HL-60 (cell line): ENCODE results near the gene CCL27.
A peak's percentile ranks its signal among the peaks of the same experiment; 100 is the strongest.

Experiments
- DNase-seq, 2 experiments: peaks; one replicate each; pipeline ENCODE4 v3.0.0-alpha.2; 2010 to 2020; ENCODE audit warnings: low read depth in 1 of 2, low spot score in 1 of 2
- H3K27ac ChIP-seq: fragments of 250-450 bp; sonication (Bioruptor Pico); replicated peaks from 2 replicates; pipeline ENCODE4 v1.5.1; 2020; ENCODE audit warnings: mild to moderate bottlenecking, moderate library complexity
- H3K27me3 ChIP-seq: fragments of 250-450 bp; sonication (Bioruptor Pico); 2 replicates; pipeline ENCODE4 v1.5.1; 2021; ENCODE audit warnings: mild to moderate bottlenecking, moderate library complexity; ENCODE audit not compliant: insufficient read depth, poor library complexity, severe bottlenecking
- H3K4me3 ChIP-seq: replicated peaks from 2 replicates; pipeline ENCODE4 v1.5.1; 2011; ENCODE audit warnings: mild to moderate bottlenecking, control low read depth, low read length; ENCODE audit not compliant: insufficient read depth
- CTCF ChIP-seq: IDR thresholded peaks from one replicate; pipeline ENCODE4 v1.5.1; 2011; ENCODE audit warnings: low read length, control low read depth, inconsistent platforms; ENCODE audit not compliant: insufficient read depth
- GABPA ChIP-seq: IDR thresholded peaks from 2 replicates; pipeline ENCODE4 v1.6.1; 2012; ENCODE audit warnings: low read depth
- POLR2AphosphoS5 ChIP-seq: IDR thresholded peaks from 2 replicates; pipeline ENCODE4 v1.6.1; 2012; ENCODE audit warnings: low read depth
- SPI1 ChIP-seq: IDR thresholded peaks from 2 replicates; pipeline ENCODE4 v1.6.1; 2012; ENCODE audit warnings: low read depth, mild to moderate bottlenecking, borderline replicate concordance
- TF ChIP-seq, protein P1 (sequence below): IDR thresholded peaks from 2 replicates; pipeline ENCODE4 v1.6.1; 2012; ENCODE audit warnings: low read depth; ENCODE audit not compliant: insufficient replicate concordance

CCL27 gene

GRCh38 chr9:34647084-34647403 is 15.4 kb downstream of the CCL27 start:
- Histone ChIP-seq H3K4me3 (peak overlapping the region; percentile 72), H3K27me3 (no peaks in the 10 kb centered on the region), H3K27ac (peak overlapping the region; percentile 69)
- TF ChIP-seq SPI1 (no peak), CTCF (no peak), GABPA (no peak), POLR2AphosphoS5 (no peak)
- TF ChIP-seq, protein P1, sequence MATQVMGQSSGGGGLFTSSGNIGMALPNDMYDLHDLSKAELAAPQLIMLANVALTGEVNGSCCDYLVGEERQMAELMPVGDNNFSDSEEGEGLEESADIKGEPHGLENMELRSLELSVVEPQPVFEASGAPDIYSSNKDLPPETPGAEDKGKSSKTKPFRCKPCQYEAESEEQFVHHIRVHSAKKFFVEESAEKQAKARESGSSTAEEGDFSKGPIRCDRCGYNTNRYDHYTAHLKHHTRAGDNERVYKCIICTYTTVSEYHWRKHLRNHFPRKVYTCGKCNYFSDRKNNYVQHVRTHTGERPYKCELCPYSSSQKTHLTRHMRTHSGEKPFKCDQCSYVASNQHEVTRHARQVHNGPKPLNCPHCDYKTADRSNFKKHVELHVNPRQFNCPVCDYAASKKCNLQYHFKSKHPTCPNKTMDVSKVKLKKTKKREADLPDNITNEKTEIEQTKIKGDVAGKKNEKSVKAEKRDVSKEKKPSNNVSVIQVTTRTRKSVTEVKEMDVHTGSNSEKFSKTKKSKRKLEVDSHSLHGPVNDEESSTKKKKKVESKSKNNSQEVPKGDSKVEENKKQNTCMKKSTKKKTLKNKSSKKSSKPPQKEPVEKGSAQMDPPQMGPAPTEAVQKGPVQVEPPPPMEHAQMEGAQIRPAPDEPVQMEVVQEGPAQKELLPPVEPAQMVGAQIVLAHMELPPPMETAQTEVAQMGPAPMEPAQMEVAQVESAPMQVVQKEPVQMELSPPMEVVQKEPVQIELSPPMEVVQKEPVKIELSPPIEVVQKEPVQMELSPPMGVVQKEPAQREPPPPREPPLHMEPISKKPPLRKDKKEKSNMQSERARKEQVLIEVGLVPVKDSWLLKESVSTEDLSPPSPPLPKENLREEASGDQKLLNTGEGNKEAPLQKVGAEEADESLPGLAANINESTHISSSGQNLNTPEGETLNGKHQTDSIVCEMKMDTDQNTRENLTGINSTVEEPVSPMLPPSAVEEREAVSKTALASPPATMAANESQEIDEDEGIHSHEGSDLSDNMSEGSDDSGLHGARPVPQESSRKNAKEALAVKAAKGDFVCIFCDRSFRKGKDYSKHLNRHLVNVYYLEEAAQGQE: no peak
- no peak for DNase-seq

DNA sequence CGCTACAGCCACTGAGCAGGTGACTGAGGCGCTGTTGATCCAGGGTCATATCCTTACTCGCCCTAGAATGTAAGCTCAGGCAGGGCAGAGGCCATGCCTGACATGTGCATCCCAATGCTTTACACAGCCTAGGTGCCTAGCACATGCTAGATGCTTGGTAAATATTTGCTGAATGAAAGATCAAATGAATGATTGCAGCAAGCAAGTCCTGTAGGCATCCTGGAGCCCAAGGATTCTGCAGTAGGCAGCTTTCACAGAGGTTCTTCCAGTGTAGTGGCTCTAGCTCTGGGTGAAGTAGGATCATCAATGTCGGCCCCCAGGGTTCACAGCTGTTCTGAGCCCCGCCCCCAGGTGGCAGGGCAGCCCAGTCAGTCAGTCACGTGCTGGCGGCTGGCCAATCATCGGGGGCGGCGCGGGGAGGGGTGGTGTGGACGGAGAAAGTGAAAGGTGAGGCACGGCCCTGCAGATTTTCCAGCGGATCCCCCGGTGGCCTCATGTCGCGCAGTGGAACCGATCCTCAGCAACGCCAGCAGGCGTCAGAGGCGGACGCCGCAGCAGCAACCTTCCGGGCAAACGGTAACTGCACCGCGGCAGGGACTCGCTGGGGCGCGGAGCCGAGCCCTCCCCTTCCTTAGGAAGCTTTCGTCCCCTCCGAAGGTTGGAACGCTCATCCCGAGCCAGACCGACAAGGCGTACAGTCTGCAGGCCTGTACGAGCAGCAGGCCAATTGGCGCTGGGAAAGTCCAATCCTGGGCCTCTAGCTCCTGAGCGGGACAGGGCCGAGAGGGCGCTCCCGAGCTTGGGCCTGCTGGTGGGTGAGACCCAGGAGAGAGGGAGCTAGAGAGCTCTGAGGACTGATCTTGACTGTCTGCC is 16.0 kb downstream of the CCL27 start, which contains the start of gene GALT:
GALT (plus strand) TSS at position 465 of the 873 bp plus-strand sequence; CDS start at position 495, 30 bp downstream.
- H3K27ac ChIP-seq: peak within 1 kb of the TSS; percentile 69
- DNase-seq: peak; percentile 86 to 96
- H3K4me3 ChIP-seq: peak within 1 kb of the TSS; percentile 72
- TF ChIP-seq, protein P1: peak; percentile 32
- TF ChIP-seq POLR2AphosphoS5 (peak; percentile 49; the same call in 1 of the 2 replicates), CTCF (peak; percentile 44), SPI1 (no peak), GABPA (0 out of 2 replicates have a peak, but pooled peaks have one; percentile 11)
- H3K27me3 ChIP-seq: no peaks in the 10 kb centered on the region

GRCh38 chr9:34644766-34645314 is 17.6 kb downstream of the CCL27 start:
- H3K27me3 ChIP-seq: no peaks in the 10 kb centered on the region
- no peak overlapping the region for H3K27ac ChIP-seq
- no peak for DNase-seq
- TF ChIP-seq POLR2AphosphoS5 (no peak), CTCF (no peak), GABPA (no peak), SPI1 (no peak)
- TF ChIP-seq, protein P1: no peak
- no peak overlapping the region for H3K4me3 ChIP-seq
